WERI-Rb-1 (cell line): Measurements from ENCODE around the gene PRSS57.
A peak's percentile ranks its signal among the peaks of the same experiment; 100 is the strongest.

ENCODE experiments used
- DNase-seq: peaks from one replicate; pipeline ENCODE4 v3.0.0-alpha.2; 2020
- H3K27ac ChIP-seq: fragments of 250-450 bp; sonication (Bioruptor Pico); 2 replicates; pipeline ENCODE4 v1.5.1; 2020; ENCODE audit warnings: mild to moderate bottlenecking, moderate library complexity
- H3K27me3 ChIP-seq: fragments of 250-450 bp; sonication (Bioruptor Pico); 2 replicates; pipeline ENCODE4 v1.5.1; 2021; ENCODE audit warnings: mild to moderate bottlenecking, low read depth, moderate library complexity; ENCODE audit not compliant: insufficient read depth, severe bottlenecking
- H3K36me3 ChIP-seq: fragments of 250-450 bp; sonication (Bioruptor Pico); 2 replicates; pipeline ENCODE4 v1.5.1; 2020; ENCODE audit warnings: mild to moderate bottlenecking, moderate library complexity
- H3K4me3 ChIP-seq: 2 replicates; pipeline ENCODE4 v1.5.1; 2011; ENCODE audit warnings: low read depth, mild to moderate bottlenecking, control low read depth, low read length
- H3K9me3 ChIP-seq: fragments of 250-450 bp; sonication (Bioruptor Pico); 2 replicates; pipeline ENCODE4 v1.5.1; 2021; ENCODE audit warnings: mild to moderate bottlenecking, moderate library complexity; ENCODE audit not compliant: severe bottlenecking
- CTCF ChIP-seq: IDR thresholded peaks from 2 replicates; pipeline ENCODE4 v1.5.1; 2011; ENCODE audit warnings: low read depth, mild to moderate bottlenecking, control low read depth, inconsistent platforms, low read length

The PRSS57 gene

GRCh38 chr19:677601-678436 lies 17.4 kb downstream of the PRSS57 start:
- Histone ChIP-seq H3K4me3 (no peak overlapping the region), H3K36me3 (no peaks in the 10 kb centered on the region; the same call in 1 of the 2 replicates), H3K9me3 (no peaks in the 10 kb centered on the region), H3K27ac (no peak overlapping the region), H3K27me3 (peaks cover 15% of the 10 kb centered on the region)
- no peak for TF ChIP-seq CTCF
- DNase-seq, result no peak

DNA sequence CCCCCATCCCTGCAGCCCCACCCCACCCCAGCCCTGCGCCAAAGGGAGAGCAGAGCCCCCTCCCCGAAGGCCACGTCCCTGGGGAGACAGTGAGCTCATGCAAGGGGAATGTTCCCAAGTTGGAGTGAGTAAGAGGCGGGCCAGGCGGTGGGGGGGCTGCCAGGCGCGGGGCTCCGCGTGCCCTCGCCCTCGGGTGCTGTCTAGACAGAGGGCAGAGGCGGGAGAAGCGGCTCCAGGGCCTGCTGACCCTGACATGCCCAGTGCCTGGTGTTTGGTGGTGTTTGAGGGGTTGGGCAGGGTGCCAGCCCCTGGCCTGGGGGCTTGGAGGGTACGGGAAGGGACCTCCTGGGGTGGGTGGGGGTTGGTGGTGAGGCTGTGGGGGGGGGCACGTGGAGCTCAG lies 18.1 kb downstream of the PRSS57 start:
- no peak for DNase-seq
- no peaks in the 10 kb centered on the region; the same call in 1 of the 2 replicates for H3K36me3 ChIP-seq
- no peak for TF ChIP-seq CTCF
- no peak overlapping the region for H3K27ac ChIP-seq
- no peak overlapping the region for H3K4me3 ChIP-seq
- H3K27me3 ChIP-seq, result peaks cover 15% of the 10 kb centered on the region
- no peaks in the 10 kb centered on the region for H3K9me3 ChIP-seq

- H3K4me3 ChIP-seq, result peak within 1 kb of the TSS; percentile 40
- H3K36me3 ChIP-seq, result no peaks in the 10 kb centered on the region; the same call in 1 of the 2 replicates
- peaks cover 15% of the 10 kb centered on the region for H3K27me3 ChIP-seq
- no peak within 1 kb of the TSS for H3K27ac ChIP-seq
- DNase-seq, result no peak
- H3K9me3 ChIP-seq, result no peaks in the 10 kb centered on the region
- no peak for TF ChIP-seq CTCF
Observed at GRCh38 chr19:676339-677105, 18.7 kb downstream of the PRSS57 start, which contains the start of gene FSTL3. TSS of gene FSTL3 (plus strand) at chr19:676392. CDS start at chr19:676424, 32 bp downstream.

GRCh38 chr19:676007-676338 lies 19.3 kb downstream of the PRSS57 start:
- TF ChIP-seq CTCF, result no peak
- no peak for DNase-seq
- no peaks in the 10 kb centered on the region; the same call in 1 of the 2 replicates for H3K36me3 ChIP-seq
- no peaks in the 10 kb centered on the region for H3K9me3 ChIP-seq
- peak overlapping the region; percentile 40 for H3K4me3 ChIP-seq
- H3K27me3 ChIP-seq, result peaks cover 15% of the 10 kb centered on the region
- H3K27ac ChIP-seq, result no peak overlapping the region

DNA sequence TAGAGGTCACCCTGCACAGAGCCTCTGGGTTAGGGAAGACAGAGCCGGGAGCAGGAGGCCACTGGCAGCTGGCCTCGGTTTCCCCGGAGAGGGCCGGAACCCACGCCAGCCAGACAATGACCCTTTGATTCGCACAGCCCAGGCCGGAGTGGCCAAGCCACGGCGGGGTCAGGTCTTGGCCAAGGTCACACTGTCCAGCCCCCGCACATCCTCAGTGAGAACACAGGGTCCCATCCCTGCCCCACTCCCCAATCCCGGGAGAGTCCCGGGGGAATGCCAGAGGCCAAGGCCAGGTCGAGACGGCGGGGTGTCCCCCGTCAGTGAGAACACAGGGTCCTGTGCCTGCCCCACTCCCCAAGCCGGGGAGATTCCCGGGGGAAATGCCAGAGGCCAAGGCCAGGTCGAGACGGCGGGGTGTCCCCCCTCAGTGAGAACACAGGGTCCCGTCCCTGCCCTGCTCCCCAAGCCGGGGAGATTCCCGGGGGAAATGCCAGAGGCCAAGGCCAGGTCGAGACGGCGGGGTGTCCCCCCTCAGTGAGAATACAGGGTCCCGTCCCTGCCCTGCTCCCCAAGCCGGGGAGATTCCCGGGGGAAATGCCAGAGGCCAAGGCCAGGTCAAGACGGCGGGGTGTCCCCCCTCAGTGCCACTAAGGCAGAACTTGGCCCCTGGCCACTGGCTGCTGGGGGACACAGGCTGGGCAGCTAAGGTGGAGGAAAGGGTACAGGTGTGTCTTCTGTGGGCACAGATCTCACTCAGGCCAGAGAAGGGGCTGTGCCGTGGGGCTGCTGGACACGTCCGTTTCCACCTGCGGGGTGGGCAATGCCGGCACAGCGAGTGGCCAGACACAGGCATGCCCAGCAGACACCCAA lies 20.7 kb downstream of the PRSS57 start:
- H3K4me3 ChIP-seq, result no peak overlapping the region
- no peak for DNase-seq
- no peak overlapping the region for H3K27ac ChIP-seq
- H3K36me3 ChIP-seq, result no peaks in the 10 kb centered on the region; the same call in 1 of the 2 replicates
- TF ChIP-seq CTCF, result no peak
- H3K9me3 ChIP-seq, result peaks cover 6% of the 10 kb centered on the region
- H3K27me3 ChIP-seq, result peaks cover 15% of the 10 kb centered on the region
